KMS-11 (cell line): ENCODE measurements around the gene EFNA4.

Experiments used
- H2AFZ ChIP-seq: fragments of 200-600 bp; sonication (generic); 2 replicates; pipeline ENCODE4 v1.6.1; 2016; ENCODE audit warnings: antibody characterized with exemption, mixed run types, low read depth
- H3K27ac ChIP-seq: fragments of 200-600 bp; sonication (generic); 2 replicates; pipeline ENCODE4 v1.6.1; 2016; ENCODE audit warnings: mild to moderate bottlenecking, mixed run types
- H3K27me3 ChIP-seq: fragments of 200-600 bp; sonication (generic); 2 replicates; pipeline ENCODE4 v1.6.1; 2017; ENCODE audit warnings: mild to moderate bottlenecking, low read depth, mixed run types, moderate library complexity; ENCODE audit not compliant: insufficient read depth
- H3K36me3 ChIP-seq: fragments of 200-600 bp; sonication (generic); 2 replicates; pipeline ENCODE4 v1.6.1; 2017; ENCODE audit warnings: mild to moderate bottlenecking, mixed run types; ENCODE audit not compliant: insufficient read depth
- H3K4me1 ChIP-seq: fragments of 200-600 bp; sonication (generic); 2 replicates; pipeline ENCODE4 v1.6.1; 2016; ENCODE audit warnings: mild to moderate bottlenecking, low read depth, mixed run types; ENCODE audit not compliant: poor library complexity, severe bottlenecking
- H3K4me2 ChIP-seq: fragments of 200-600 bp; sonication (generic); 2 replicates; pipeline ENCODE4 v1.7.0; 2016; ENCODE audit warnings: mild to moderate bottlenecking, mixed run types
- H3K4me3 ChIP-seq: fragments of 200-600 bp; sonication (generic); IDR thresholded peaks from 2 replicates; pipeline ENCODE4 v1.6.1; 2017; ENCODE audit warnings: low read depth, low read length, mixed read lengths; ENCODE audit not compliant: insufficient read depth
- H3K79me2 ChIP-seq: fragments of 200-600 bp; sonication (generic); 2 replicates; pipeline ENCODE4 v1.6.1; 2016; ENCODE audit warnings: low read depth, mixed run types; ENCODE audit not compliant: insufficient read depth
- H3K9ac ChIP-seq: fragments of 200-600 bp; sonication (generic); 2 replicates; pipeline ENCODE4 v1.6.1; 2016; ENCODE audit warnings: mild to moderate bottlenecking, mixed run types
- H4K20me1 ChIP-seq: fragments of 200-600 bp; sonication (generic); 2 replicates; pipeline ENCODE4 v1.6.1; 2016; ENCODE audit warnings: mild to moderate bottlenecking, mixed run types; ENCODE audit not compliant: insufficient read depth
- TF ChIP-seq, protein P1 (sequence below): fragments of 200-600 bp; sonication (generic); conservative IDR thresholded peaks from 2 replicates; pipeline ENCODE4 v1.6.1; 2017; ENCODE audit warnings: low read depth, mild to moderate bottlenecking, antibody characterized with exemption, low read length, moderate library complexity, mixed read lengths

The EFNA4 gene

DNA sequence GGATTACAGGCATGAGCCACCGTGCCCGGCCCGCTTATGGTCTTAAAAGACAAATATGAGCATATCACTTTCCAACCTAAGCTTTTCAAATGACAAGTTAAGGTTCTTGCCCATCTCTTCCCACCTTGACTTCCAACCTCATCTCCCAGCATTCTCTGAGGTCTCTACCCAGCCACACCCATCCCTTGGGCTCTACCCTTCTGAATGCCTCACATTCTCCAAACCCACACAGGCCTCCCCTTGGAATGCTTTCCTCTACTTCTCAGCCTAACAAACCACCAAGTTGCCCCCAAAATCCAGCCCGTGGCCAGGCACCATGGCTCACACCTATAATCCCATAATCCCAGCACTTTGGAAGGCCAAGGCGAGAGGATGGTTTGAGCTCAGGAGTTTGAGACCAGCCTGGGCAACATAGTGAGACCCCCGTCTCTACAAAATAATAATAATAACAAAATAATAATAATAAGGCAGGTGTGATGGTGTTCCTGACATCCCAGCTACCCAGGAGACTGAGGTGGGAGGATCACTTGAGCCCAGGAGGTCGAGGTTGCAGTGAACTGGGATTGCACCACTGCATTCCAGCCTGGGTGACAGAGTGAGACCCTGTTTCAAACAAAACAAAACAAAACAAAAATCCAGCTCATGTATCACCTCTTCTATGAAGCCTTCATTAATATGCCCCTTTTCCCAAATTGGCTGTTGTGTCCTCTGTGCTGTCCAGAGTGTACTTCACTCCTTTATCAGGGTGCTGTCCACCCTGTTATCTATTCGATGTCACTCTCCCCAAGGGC lies 41.2 kb upstream of the EFNA4 start:
- Histone ChIP-seq H3K27ac (no peak overlapping the region), H2AFZ (no peak overlapping the region), H3K4me1 (peaks cover 16% of the 10 kb centered on the region), H3K27me3 (no peaks in the 10 kb centered on the region), H3K79me2 (no peaks in the 10 kb centered on the region), H3K36me3 (no peaks in the 10 kb centered on the region), H3K4me2 (no peak overlapping the region), H3K9ac (no peak overlapping the region), H3K4me3 (no peak overlapping the region), H4K20me1 (no peaks in the 10 kb centered on the region)
- TF ChIP-seq, protein P1, sequence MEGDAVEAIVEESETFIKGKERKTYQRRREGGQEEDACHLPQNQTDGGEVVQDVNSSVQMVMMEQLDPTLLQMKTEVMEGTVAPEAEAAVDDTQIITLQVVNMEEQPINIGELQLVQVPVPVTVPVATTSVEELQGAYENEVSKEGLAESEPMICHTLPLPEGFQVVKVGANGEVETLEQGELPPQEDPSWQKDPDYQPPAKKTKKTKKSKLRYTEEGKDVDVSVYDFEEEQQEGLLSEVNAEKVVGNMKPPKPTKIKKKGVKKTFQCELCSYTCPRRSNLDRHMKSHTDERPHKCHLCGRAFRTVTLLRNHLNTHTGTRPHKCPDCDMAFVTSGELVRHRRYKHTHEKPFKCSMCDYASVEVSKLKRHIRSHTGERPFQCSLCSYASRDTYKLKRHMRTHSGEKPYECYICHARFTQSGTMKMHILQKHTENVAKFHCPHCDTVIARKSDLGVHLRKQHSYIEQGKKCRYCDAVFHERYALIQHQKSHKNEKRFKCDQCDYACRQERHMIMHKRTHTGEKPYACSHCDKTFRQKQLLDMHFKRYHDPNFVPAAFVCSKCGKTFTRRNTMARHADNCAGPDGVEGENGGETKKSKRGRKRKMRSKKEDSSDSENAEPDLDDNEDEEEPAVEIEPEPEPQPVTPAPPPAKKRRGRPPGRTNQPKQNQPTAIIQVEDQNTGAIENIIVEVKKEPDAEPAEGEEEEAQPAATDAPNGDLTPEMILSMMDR, result no peak

DNA sequence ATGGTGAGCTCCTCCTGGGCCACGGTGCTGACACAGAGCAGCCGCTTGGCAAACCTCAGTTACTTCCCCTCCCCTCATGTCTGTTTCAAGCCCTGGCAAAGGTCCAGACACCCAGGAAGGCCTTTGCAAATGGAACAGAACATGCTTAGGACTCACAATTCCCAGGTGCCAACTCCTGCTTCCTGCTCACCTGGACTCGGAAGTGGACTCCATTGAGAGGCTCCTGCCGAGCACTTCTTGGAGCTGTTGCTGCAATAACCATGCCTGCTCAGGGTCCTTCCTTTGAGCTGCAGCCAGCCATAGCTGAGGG lies 40.7 kb upstream of the EFNA4 start:
- H3K36me3 ChIP-seq, result no peaks in the 10 kb centered on the region
- no peak overlapping the region for H3K4me2 ChIP-seq
- H3K9ac ChIP-seq, result no peak overlapping the region
- H3K79me2 ChIP-seq, result no peaks in the 10 kb centered on the region
- no peaks in the 10 kb centered on the region for H4K20me1 ChIP-seq
- no peak overlapping the region for H3K4me3 ChIP-seq
- TF ChIP-seq, protein P1, result no peak
- H3K27ac ChIP-seq, result no peak overlapping the region
- no peak overlapping the region for H2AFZ ChIP-seq
- H3K27me3 ChIP-seq, result no peaks in the 10 kb centered on the region
- H3K4me1 ChIP-seq, result peaks cover 11% of the 10 kb centered on the region

DNA sequence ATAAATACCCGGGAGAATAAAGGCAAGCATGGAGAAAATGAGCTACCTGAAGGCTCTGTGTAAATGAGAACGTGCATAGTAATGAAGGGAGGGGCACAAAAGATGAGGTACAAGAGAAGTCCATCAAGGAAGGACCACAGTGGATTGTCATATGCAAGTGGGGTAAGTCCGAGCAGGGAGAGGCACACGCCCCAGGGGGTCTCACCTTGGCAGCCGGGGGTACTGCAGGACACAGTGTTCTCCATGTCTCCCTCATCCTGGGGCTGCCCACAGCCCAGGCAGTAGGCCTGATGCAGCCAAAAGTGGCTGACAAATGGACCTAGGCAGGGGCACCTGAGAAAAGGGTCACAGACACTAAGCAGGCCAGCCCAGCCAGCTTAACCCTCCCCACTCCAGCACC lies 39.9 kb upstream of the EFNA4 start:
- no peaks in the 10 kb centered on the region for H3K27me3 ChIP-seq
- H3K4me2 ChIP-seq, result no peak overlapping the region
- no peak overlapping the region for H3K4me3 ChIP-seq
- no peaks in the 10 kb centered on the region for H3K79me2 ChIP-seq
- peaks cover 4% of the 10 kb centered on the region for H3K4me1 ChIP-seq
- no peak overlapping the region for H3K27ac ChIP-seq
- TF ChIP-seq, protein P1, result no peak
- H4K20me1 ChIP-seq, result no peaks in the 10 kb centered on the region
- no peak overlapping the region for H3K9ac ChIP-seq
- H3K36me3 ChIP-seq, result no peaks in the 10 kb centered on the region
- no peak overlapping the region for H2AFZ ChIP-seq

DNA sequence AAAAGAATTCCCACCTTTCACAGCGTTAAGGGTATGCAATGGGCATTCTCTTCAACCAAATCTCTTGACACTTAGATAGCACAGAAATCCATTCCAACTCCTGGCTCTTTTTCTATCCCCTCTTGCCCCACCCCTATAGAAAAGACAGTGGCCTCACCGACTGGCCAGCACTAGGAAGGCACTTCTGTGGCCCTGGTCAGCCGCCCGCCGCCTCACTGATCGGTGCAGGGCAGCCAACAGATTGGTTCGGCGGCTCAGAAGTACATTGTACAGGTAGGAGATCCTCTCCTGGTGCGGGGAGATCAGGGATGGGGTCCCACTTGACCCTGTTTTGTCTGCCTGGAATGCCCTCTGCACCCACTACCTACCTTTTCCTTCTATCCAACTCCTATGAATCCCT lies 39.2 kb upstream of the EFNA4 start:
- Histone ChIP-seq H3K79me2 (no peaks in the 10 kb centered on the region), H3K27me3 (no peaks in the 10 kb centered on the region), H3K27ac (no peak overlapping the region), H4K20me1 (no peaks in the 10 kb centered on the region), H2AFZ (no peak overlapping the region), H3K4me3 (no peak overlapping the region), H3K36me3 (no peaks in the 10 kb centered on the region), H3K9ac (no peak overlapping the region), H3K4me1 (no peaks in the 10 kb centered on the region), H3K4me2 (no peak overlapping the region)
- TF ChIP-seq, protein P1, result no peak
